Stimulated activated CD4-positive, alpha-beta T cell treated with anti-CD3 and anti-CD28 coated beads, TNF-alpha, amount 100 ng/mL, for 1 hour (primary cell): ENCODE results near the gene PPIL1.

ENCODE experiments used
- DNase-seq, 3 donors: peaks; one replicate each; pipeline ENCODE4 v3.0.0-alpha.2; 2020; ENCODE audit warnings: low read depth in 3 of 3, low spot score in 1 of 3

PPIL1 gene

GRCh38 chr6:36888654-36889481, 14.3 kb upstream of the PPIL1 start:
- no peak for DNase-seq

GRCh38 chr6:36888115-36888643, 13.6 kb upstream of the PPIL1 start:
- DNase-seq, result no peak

GRCh38 chr6:36886950-36887618, 12.5 kb upstream of the PPIL1 start:
- DNase-seq, result no peak

GRCh38 chr6:36885461-36886401, 11.1 kb upstream of the PPIL1 start, which contains the start of gene C6orf89:
Gene C6orf89, plus strand, starts transcription at chr6:36885952. Its CDS starts 13,493 bp downstream, at chr6:36899445.
- DNase-seq, result peak; percentile 90 to 94 (median 93)

GRCh38 chr6:36884610-36885009, 10.0 kb upstream of the PPIL1 start:
- no peak for DNase-seq

GRCh38 chr6:36875250-36875633, 639 bp upstream of the PPIL1 start:
- no peak for DNase-seq

GRCh38 chr6:36873612-36874442, 776 bp downstream of the PPIL1 start:
- no peak for DNase-seq

GRCh38 chr6:36873115-36873514, 1.5 kb downstream of the PPIL1 start:
- no peak for DNase-seq

- DNase-seq, result no peak
Observed at GRCh38 chr6:36871686-36872085, 2.9 kb downstream of the PPIL1 start.

- DNase-seq, result no peak
Observed at GRCh38 chr6:36867471-36868224, 7.0 kb downstream of the PPIL1 start.

GRCh38 chr6:36865835-36866234, 8.8 kb downstream of the PPIL1 start:
- DNase-seq, result no peak

GRCh38 chr6:36863670-36864540, 10.7 kb downstream of the PPIL1 start:
- no peak for DNase-seq

- DNase-seq, result no peak
Observed at GRCh38 chr6:36862848-36863382, 11.7 kb downstream of the PPIL1 start.

- DNase-seq, result no peak
Observed at GRCh38 chr6:36862164-36862847, 12.3 kb downstream of the PPIL1 start.

GRCh38 chr6:36860126-36860525, 14.5 kb downstream of the PPIL1 start:
- no peak for DNase-seq

- DNase-seq, result no peak
Observed at GRCh38 chr6:36858407-36858981, 16.1 kb downstream of the PPIL1 start.

GRCh38 chr6:36857325-36857724, 17.3 kb downstream of the PPIL1 start:
- DNase-seq, result no peak
